Skeletal muscle satellite cell (primary cell): Measurements from ENCODE around the gene MPHOSPH9.
"Not testable (repeated sequence)": the region's sequence is repeated elsewhere in the genome, so short reads cannot be mapped to it uniquely, and the experiment has no call there.

Source experiments
- H3K27me3 ChIP-seq: 2 replicates; pipeline ENCODE4 v1.7.0; 2013; ENCODE audit warnings: low read length; ENCODE audit not compliant: control insufficient read depth, insufficient read depth
- H3K36me3 ChIP-seq: 2 replicates; pipeline ENCODE4 v1.7.0; 2013; ENCODE audit warnings: mild to moderate bottlenecking, control low read depth, low read length; ENCODE audit not compliant: insufficient read depth
- H3K4me1 ChIP-seq: 2 replicates; pipeline ENCODE4 v1.7.0; 2013; ENCODE audit warnings: low read length; ENCODE audit not compliant: control insufficient read depth, insufficient read depth
- H3K4me2 ChIP-seq: 2 replicates; pipeline ENCODE4 v1.7.0; 2013; ENCODE audit warnings: mild to moderate bottlenecking, low read length
- H3K4me3 ChIP-seq: 2 replicates; pipeline ENCODE4 v1.7.0; 2013; ENCODE audit warnings: low read length
- H3K9ac ChIP-seq: 2 replicates; pipeline ENCODE4 v1.7.0; 2013; ENCODE audit warnings: mild to moderate bottlenecking, low read depth, low read length, moderate library complexity
- H3K9me3 ChIP-seq: replicated peaks from 2 replicates; pipeline ENCODE4 v1.7.0; 2013; ENCODE audit warnings: mild to moderate bottlenecking, control low read depth, low read length

MPHOSPH9 gene

GRCh38 chr12:123206794-123207193 lies 26.1 kb downstream of the MPHOSPH9 start:
- not testable (repeated sequence) for H3K4me2 ChIP-seq, H3K9ac ChIP-seq, H3K9me3 ChIP-seq, H3K4me3 ChIP-seq, H3K4me1 ChIP-seq, H3K27me3 ChIP-seq
- H3K36me3 ChIP-seq, result peaks cover 26% of the 10 kb centered on the region

- Histone ChIP-seq H3K9me3 (no peaks in the 10 kb centered on the region), H3K4me1 (no peaks in the 10 kb centered on the region), H3K4me3 (no peak overlapping the region), H3K27me3 (no peaks in the 10 kb centered on the region), H3K36me3 (peaks cover 10% of the 10 kb centered on the region), H3K4me2 (no peak overlapping the region), H3K9ac (no peak overlapping the region)
Measured at GRCh38 chr12:123200414-123200813, 32.5 kb downstream of the MPHOSPH9 start.

- Histone ChIP-seq H3K9ac (no peak overlapping the region), H3K4me3 (no peak overlapping the region)
Measured at GRCh38 chr12:123199936-123200335, 33.0 kb downstream of the MPHOSPH9 start.

GRCh38 chr12:123187637-123188036 lies 45.3 kb downstream of the MPHOSPH9 start:
- no peaks in the 10 kb centered on the region for H3K27me3 ChIP-seq
- H3K4me3 ChIP-seq, result no peak overlapping the region
- H3K36me3 ChIP-seq, result peaks cover 11% of the 10 kb centered on the region
- H3K4me1 ChIP-seq, result no peaks in the 10 kb centered on the region
- no peak overlapping the region for H3K9ac ChIP-seq
- H3K9me3 ChIP-seq, result no peaks in the 10 kb centered on the region
- H3K4me2 ChIP-seq, result no peak overlapping the region

More at GRCh38 chr12:123199936-123200335, 33.0 kb downstream of the MPHOSPH9 start:
- H3K4me2 ChIP-seq, result no peak overlapping the region
- H3K4me1 ChIP-seq, result no peaks in the 10 kb centered on the region
- peaks cover 9% of the 10 kb centered on the region for H3K36me3 ChIP-seq
- H3K9me3 ChIP-seq, result no peaks in the 10 kb centered on the region
- H3K27me3 ChIP-seq, result no peaks in the 10 kb centered on the region

GRCh38 chr12:123180171-123180570 lies 52.8 kb downstream of the MPHOSPH9 start:
- H3K27me3 ChIP-seq, result no peaks in the 10 kb centered on the region
- H3K36me3 ChIP-seq, result peaks cover 8% of the 10 kb centered on the region

GRCh38 chr12:123171967-123172366 lies 61.0 kb downstream of the MPHOSPH9 start:
- Histone ChIP-seq H3K9me3 (no peaks in the 10 kb centered on the region), H3K36me3 (peaks cover 10% of the 10 kb centered on the region), H3K4me2 (no peak overlapping the region), H3K4me1 (no peaks in the 10 kb centered on the region), H3K9ac (no peak overlapping the region), H3K4me3 (no peak overlapping the region), H3K27me3 (no peaks in the 10 kb centered on the region)

More at GRCh38 chr12:123180171-123180570, 52.8 kb downstream of the MPHOSPH9 start:
- H3K9ac ChIP-seq, result no peak overlapping the region
- H3K4me2 ChIP-seq, result no peak overlapping the region
- H3K4me1 ChIP-seq, result no peaks in the 10 kb centered on the region
- H3K9me3 ChIP-seq, result no peaks in the 10 kb centered on the region
- no peak overlapping the region for H3K4me3 ChIP-seq

- Histone ChIP-seq H3K4me2 (no peak overlapping the region), H3K4me1 (no peaks in the 10 kb centered on the region), H3K9ac (no peak overlapping the region), H3K36me3 (peaks cover 32% of the 10 kb centered on the region), H3K4me3 (no peak overlapping the region), H3K27me3 (no peaks in the 10 kb centered on the region), H3K9me3 (no peaks in the 10 kb centered on the region)
Measured at GRCh38 chr12:123167329-123167728, 65.6 kb downstream of the MPHOSPH9 start.

- Histone ChIP-seq H3K9me3 (no peaks in the 10 kb centered on the region), H3K4me1 (no peaks in the 10 kb centered on the region), H3K4me3 (no peak overlapping the region), H3K27me3 (no peaks in the 10 kb centered on the region), H3K36me3 (peaks cover 33% of the 10 kb centered on the region), H3K4me2 (no peak overlapping the region), H3K9ac (no peak overlapping the region)
Measured at GRCh38 chr12:123165537-123165936, 67.4 kb downstream of the MPHOSPH9 start.

- Histone ChIP-seq H3K9ac (no peak overlapping the region), H3K4me1 (no peaks in the 10 kb centered on the region), H3K4me3 (no peak overlapping the region), H3K27me3 (no peaks in the 10 kb centered on the region), H3K36me3 (peaks cover 34% of the 10 kb centered on the region), H3K4me2 (no peak overlapping the region), H3K9me3 (no peaks in the 10 kb centered on the region)
Measured at GRCh38 chr12:123164710-123165261, 68.2 kb downstream of the MPHOSPH9 start.

- Histone ChIP-seq H3K36me3 (peaks cover 34% of the 10 kb centered on the region), H3K9ac (no peak overlapping the region), H3K4me1 (no peaks in the 10 kb centered on the region), H3K4me3 (no peak overlapping the region), H3K4me2 (no peak overlapping the region), H3K9me3 (no peaks in the 10 kb centered on the region), H3K27me3 (no peaks in the 10 kb centered on the region)
Measured at GRCh38 chr12:123164222-123164621, 68.7 kb downstream of the MPHOSPH9 start.

- H3K4me2 ChIP-seq, result no peak overlapping the region
- no peaks in the 10 kb centered on the region for H3K4me1 ChIP-seq
- H3K36me3 ChIP-seq, result peaks cover 34% of the 10 kb centered on the region
- H3K9ac ChIP-seq, result no peak overlapping the region
- no peaks in the 10 kb centered on the region for H3K27me3 ChIP-seq
- H3K9me3 ChIP-seq, result no peaks in the 10 kb centered on the region
- H3K4me3 ChIP-seq, result no peak overlapping the region
Measured at GRCh38 chr12:123163227-123163626, 69.7 kb downstream of the MPHOSPH9 start.

GRCh38 chr12:123160801-123161487 lies 72.0 kb downstream of the MPHOSPH9 start:
- H3K9me3 ChIP-seq, result no peaks in the 10 kb centered on the region
- H3K27me3 ChIP-seq, result no peaks in the 10 kb centered on the region
- no peak overlapping the region for H3K9ac ChIP-seq
- H3K4me1 ChIP-seq, result no peaks in the 10 kb centered on the region
- peaks cover 27% of the 10 kb centered on the region for H3K36me3 ChIP-seq
- H3K4me3 ChIP-seq, result no peak overlapping the region
- no peak overlapping the region for H3K4me2 ChIP-seq
